ENCODE data around the gene NFS1.

DNA sequence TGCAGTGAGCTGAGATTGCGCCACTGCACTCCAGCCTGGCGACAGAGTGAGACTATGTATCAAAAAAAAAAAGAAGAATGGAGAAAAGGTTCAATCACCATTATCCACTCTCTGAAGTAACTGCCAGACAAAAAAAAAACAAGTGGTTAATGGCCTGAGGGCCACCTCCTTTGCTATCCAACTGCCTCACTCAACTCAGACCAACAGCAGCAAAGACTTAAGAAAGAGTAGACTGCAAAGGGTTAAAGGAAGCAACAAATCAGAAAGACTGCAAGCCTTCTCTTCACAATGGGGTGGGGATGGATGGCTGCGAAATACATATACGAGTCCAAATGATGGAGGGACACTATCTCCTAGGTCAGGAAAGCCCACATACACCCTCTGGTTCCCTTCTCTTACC is 3.2 kb downstream of the NFS1 start:
- TF ChIP-seq, protein P1, sequence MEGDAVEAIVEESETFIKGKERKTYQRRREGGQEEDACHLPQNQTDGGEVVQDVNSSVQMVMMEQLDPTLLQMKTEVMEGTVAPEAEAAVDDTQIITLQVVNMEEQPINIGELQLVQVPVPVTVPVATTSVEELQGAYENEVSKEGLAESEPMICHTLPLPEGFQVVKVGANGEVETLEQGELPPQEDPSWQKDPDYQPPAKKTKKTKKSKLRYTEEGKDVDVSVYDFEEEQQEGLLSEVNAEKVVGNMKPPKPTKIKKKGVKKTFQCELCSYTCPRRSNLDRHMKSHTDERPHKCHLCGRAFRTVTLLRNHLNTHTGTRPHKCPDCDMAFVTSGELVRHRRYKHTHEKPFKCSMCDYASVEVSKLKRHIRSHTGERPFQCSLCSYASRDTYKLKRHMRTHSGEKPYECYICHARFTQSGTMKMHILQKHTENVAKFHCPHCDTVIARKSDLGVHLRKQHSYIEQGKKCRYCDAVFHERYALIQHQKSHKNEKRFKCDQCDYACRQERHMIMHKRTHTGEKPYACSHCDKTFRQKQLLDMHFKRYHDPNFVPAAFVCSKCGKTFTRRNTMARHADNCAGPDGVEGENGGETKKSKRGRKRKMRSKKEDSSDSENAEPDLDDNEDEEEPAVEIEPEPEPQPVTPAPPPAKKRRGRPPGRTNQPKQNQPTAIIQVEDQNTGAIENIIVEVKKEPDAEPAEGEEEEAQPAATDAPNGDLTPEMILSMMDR (IDR thresholded peaks at IDR 0.05; ENCODE audit: insufficient read depth, low read length, poor library complexity, severe bottlenecking) = no peak
- no peak for TF ChIP-seq EZH2phosphoT487 (conservative IDR thresholded peaks at IDR 0.05; ENCODE audit: low read length)
